Lower leg skin (tissue), 4 donors: ENCODE data around the gene CDH13. TPM values are rescaled to one million over a fixed set of nuclear protein-coding genes. Genes with fewer than 3 reads are reported as not detected.

Source experiments
- DNase-seq, 2 donors: peaks; one replicate each; pipeline ENCODE4 v3.0.0-alpha.2; 2019; ENCODE audit warnings: low spot score in 2 of 2
- H3K4me3 ChIP-seq: fragments of 200-600 bp; sonication (generic); 2 replicates; pipeline ENCODE4 v1.5.1; 2017; ENCODE audit warnings: mild to moderate bottlenecking, low read depth; ENCODE audit not compliant: poor library complexity, severe bottlenecking
- CTCF ChIP-seq, 3 donors: fragments of 450-650 bp; IDR thresholded peaks; one replicate each; pipeline ENCODE4 v1.5.1; 2016; ENCODE audit warnings: antibody characterized with exemption in 3 of 3, mild to moderate bottlenecking in 3 of 3, moderate library complexity in 2 of 3
- POLR2A ChIP-seq, 2 donors: fragments of 450-650 bp; IDR thresholded peaks; one replicate each; pipeline ENCODE4 v1.6.1; 2016 to 2017; ENCODE audit warnings: antibody characterized with exemption in 2 of 2, mild to moderate bottlenecking in 1 of 2, moderate library complexity in 1 of 2
- WGBS, 2 donors: methylation state at CpG; one replicate each; pipeline ENCODE4 v1.1.5; 2018; 5-methylcytosine and 5-hydroxymethylcytosine counted together
- intact Hi-C: fragments of 100-400 bp; cut with DNase I; formaldehyde crosslinking; loops from one replicate; pipeline ENCODE4 v1.15.0; 2023; ENCODE audit warnings: low total_unique reads
- total RNA-seq, 4 donors: library from RNA; depleted of rRNA; stranded (reverse); fragments of >200 nt; gene quantifications; one replicate each; pipeline ENCODE4 v1.1.0, GENCODE V29; 2016

CDH13 gene
- total RNA-seq, 4 donors from 2014 or later: 102 to 246 (median 155) TPM

DNA sequence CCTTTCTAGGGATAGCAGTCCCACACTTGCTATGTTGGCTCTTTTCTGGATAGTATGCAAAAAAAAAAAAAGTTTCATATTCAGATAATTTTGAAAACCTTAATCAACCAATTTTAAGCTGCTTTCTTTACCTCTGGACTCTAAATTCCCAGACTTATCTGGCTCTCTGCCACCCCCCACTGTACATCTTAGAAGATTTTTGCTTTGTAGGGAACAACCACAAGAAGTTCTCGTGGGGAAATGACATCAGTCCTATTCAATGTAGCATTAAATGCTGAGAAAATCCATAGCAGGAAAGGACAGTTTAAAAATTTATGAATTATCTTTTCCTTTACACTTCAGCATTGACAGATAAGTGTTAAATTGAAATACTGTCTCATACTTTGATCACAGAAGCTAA lies 618.3 kb downstream of the CDH13 start:
- intact Hi-C loops: no loop called here
- no peak overlapping the region for H3K4me3 ChIP-seq
- TF ChIP-seq POLR2A (IDR thresholded peaks at IDR 0.05): no peak
- TF ChIP-seq CTCF (IDR thresholded peaks at IDR 0.05): no peak
- DNase-seq: no peak
- WGBS, 2 donors: 68 to 77% methylated on average over 1 of the region's 1 CpG

DNA sequence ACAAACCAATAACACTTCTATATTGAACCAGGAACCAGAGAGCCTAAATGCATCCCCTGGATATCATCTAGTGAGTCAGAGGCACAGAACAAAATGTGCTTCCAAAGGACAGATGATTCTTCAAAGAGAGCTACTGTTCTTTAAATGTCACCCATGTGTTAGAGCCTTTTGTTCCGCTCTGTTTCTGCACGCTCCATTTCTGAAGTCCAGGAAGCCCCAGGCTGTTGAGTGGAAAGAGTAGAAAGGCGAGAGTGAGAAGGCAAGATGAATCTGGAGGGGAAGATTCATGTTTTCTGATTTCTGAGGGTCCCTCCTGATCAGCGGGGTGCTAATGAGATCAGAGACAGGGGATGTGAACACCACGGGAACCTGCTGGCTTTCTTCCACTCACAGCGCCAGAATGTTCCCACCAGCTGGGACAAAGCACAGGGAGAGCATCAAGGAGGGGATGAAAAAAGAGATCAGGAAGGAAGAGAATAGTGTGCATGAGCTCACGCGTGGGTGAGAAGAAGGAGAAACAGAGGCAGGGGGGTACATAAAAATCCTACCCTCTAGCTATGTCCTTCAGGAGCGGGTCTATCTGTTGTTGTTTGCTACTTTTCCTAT lies 621.1 kb downstream of the CDH13 start:
- DNase-seq: peak in 1 of 2 donors; percentile 26
- H3K4me3 ChIP-seq: no peak overlapping the region
- WGBS, 2 donors: 64 to 69% methylated on average over 9 of the region's 9 CpGs
- intact Hi-C loops: no loop called here
- TF ChIP-seq POLR2A (IDR thresholded peaks at IDR 0.05): no peak
- TF ChIP-seq CTCF (IDR thresholded peaks at IDR 0.05): no peak

DNA sequence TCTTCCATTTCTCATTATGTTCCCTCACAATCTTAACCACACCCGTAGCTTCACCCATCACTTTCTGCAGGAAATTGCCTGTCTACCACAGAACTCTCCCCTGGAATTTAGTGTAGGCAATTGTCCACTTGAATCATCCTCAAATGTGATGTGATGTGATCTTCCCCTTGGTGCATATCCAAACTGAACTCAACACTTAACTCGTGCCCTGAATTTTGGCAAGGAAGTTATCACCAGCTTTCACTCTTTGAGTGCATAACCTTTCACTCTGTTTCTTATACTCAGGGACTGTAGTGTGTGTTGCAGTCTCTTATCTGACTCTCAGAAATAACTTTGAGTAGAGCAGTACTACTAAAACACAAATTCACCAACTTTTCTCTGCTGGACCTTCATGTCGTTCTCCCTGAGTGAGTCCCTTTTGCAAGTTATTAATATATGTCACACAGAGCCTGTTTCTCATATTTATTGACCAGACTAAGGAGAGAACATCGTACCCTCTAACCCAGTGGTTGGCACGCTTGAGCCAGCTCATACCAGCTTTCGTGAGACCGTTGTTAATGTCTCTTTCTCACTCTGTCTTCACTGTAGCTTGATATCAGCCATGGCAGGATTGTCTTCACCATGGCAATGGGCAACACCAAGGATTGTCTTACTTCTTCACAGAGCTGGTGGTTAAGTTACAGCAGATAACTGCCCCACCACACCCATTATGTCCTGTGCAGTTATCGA lies 622.1 kb downstream of the CDH13 start:
- no peak overlapping the region for H3K4me3 ChIP-seq
- TF ChIP-seq POLR2A (IDR thresholded peaks at IDR 0.05): no peak
- no peak for TF ChIP-seq CTCF (IDR thresholded peaks at IDR 0.05)
- WGBS, 2 donors: 75 to 78% methylated on average over 8 of the region's 8 CpGs
- intact Hi-C loops: no loop called here
- DNase-seq: peak in 1 of 2 donors; percentile 21

- intact Hi-C loops: no loop called here
- no peak for DNase-seq
- no peak for TF ChIP-seq CTCF (IDR thresholded peaks at IDR 0.05)
- TF ChIP-seq POLR2A (IDR thresholded peaks at IDR 0.05): no peak
- H3K4me3 ChIP-seq: no peak overlapping the region
- WGBS, 2 donors: 52 to 61% methylated on average over 3 of the region's 3 CpGs
These were observed 626.8 kb downstream of the CDH13 start for GRCh38 chr16:83253521-83253920.

- DNase-seq: no peak
- TF ChIP-seq CTCF (IDR thresholded peaks at IDR 0.05) (no peak), POLR2A (IDR thresholded peaks at IDR 0.05) (no peak)
- intact Hi-C loops: no loop called here
- 93 to 95% methylated on average over 9 of the region's 9 CpGs for WGBS, 2 donors
- H3K4me3 ChIP-seq: no peak overlapping the region
These were observed 631.7 kb downstream of the CDH13 start for GRCh38 chr16:83258366-83258928.
